Measurements from ENCODE around the gene RIOK1. TPM values are rescaled to one million over a fixed set of nuclear protein-coding genes. Genes with fewer than 3 reads are reported as not detected.
"Not testable (repeated sequence)": the region's sequence is repeated elsewhere in the genome, so short reads cannot be mapped to it uniquely, and the experiment has no call there.

RIOK1 gene
- total RNA-seq: 21.6 TPM

DNA sequence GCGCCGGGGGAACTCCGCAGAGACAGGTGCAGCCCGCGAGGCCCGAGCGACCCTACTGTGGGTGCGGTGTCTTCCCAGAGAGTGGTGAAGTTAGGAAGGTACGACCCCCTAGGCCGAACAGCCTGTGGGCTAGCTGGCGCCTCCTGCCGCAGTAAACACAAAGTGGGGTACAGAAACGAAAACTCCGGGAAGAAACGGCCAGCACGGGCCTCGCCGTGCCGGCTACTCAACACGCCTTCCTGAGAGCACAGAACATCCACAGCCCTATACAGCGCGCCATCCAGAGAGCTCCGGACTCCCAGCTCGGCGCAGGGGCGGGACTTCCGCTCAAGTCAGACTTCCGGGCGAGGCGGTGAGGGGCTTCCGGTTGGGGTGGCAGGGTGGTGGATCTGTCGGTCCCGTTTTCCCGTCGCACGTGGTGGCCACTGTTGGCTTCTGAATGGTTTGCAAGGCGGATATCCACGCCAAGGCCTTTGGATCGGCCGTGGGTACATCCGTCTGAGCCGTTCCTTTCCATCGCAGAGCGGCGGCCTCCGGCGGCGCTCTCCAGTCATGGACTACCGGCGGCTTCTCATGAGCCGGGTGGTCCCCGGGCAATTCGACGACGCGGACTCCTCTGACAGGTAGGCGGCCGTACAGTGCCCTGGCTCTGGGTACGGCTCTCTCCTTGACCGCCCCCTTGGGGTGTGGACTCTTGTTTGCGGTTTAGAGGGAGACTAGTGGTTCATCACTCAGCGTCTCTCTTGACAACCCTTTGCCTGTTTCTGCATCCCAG is at the start of gene RIOK1, which contains the start of gene CAGE1:
TSS of gene RIOK1 (plus strand) at position 358 of the 775 bp plus-strand sequence. CDS start at position 553, 195 bp downstream.
TSS of gene CAGE1 (minus strand) at position 292 of the 775 bp plus-strand sequence. CDS start 2,569 bp downstream, outside the sequence.
- Histone ChIP-seq H3K9me3 (no peaks in the 10 kb centered on the region), H3K4me3 (peak within 1 kb of the TSS; percentile 63 to 97), H3K4me1 (peaks cover 34% of the 10 kb centered on the region), H3K27ac (peak within 1 kb of the TSS; percentile 94), H3K27me3 (no peaks in the 10 kb centered on the region), H3K36me3 (peaks cover 0 to 6% of the 10 kb centered on the region in 2 donors)
- peak in 1 of 2 donors; percentile 95 for DNase-seq (ENCODE audit: extremely low spot score in 2 of 2)
- intact Hi-C loops (cut with DNase I): no loop called here
- TF ChIP-seq, protein P1, sequence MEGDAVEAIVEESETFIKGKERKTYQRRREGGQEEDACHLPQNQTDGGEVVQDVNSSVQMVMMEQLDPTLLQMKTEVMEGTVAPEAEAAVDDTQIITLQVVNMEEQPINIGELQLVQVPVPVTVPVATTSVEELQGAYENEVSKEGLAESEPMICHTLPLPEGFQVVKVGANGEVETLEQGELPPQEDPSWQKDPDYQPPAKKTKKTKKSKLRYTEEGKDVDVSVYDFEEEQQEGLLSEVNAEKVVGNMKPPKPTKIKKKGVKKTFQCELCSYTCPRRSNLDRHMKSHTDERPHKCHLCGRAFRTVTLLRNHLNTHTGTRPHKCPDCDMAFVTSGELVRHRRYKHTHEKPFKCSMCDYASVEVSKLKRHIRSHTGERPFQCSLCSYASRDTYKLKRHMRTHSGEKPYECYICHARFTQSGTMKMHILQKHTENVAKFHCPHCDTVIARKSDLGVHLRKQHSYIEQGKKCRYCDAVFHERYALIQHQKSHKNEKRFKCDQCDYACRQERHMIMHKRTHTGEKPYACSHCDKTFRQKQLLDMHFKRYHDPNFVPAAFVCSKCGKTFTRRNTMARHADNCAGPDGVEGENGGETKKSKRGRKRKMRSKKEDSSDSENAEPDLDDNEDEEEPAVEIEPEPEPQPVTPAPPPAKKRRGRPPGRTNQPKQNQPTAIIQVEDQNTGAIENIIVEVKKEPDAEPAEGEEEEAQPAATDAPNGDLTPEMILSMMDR (IDR thresholded peaks at IDR 0.05): peak in 1 of 3 experiments; percentile 36
- TF ChIP-seq POLR2A (IDR thresholded peaks at IDR 0.05) (peak in 1 of 2 donors; percentile 68), POLR2AphosphoS5 (IDR thresholded peaks at IDR 0.05; ENCODE audit: insufficient read depth in 1 of 2, low read depth in 1 of 2) (peak; percentile 77 to 87)

DNA sequence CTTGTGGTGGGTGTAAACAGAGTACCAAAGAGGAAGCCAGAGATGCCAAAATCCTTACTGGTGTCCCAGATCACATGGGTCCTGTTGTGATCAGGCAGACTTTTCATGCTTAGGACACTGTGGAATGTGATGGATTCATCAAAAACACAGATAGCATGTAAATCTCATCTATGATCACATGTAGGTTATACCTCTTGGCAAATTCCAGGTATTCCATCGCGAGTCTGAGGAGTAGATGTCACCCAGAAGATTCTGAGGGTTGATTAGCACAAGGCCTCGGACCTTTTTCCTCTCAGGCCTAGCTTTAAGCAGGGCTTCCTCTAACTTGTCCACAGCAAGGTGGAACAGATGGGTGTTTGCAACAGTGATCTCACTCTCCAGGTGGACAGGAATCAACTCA is 48.3 kb upstream of the RIOK1 start:
- TF ChIP-seq POLR2A (IDR thresholded peaks at IDR 0.05): no peak
- TF ChIP-seq, protein P1 (IDR thresholded peaks at IDR 0.05): no peak
- TF ChIP-seq POLR2AphosphoS5 (IDR thresholded peaks at IDR 0.05; ENCODE audit: insufficient read depth in 1 of 2, low read depth in 1 of 2): no peak
- intact Hi-C loops (cut with DNase I): no loop called here
- DNase-seq (ENCODE audit: extremely low spot score in 2 of 2): no peak
- Histone ChIP-seq H3K9me3 (no peaks in the 10 kb centered on the region), H3K4me3 (no peak overlapping the region), H3K36me3 (no peaks in the 10 kb centered on the region), H3K27me3 (no peaks in the 10 kb centered on the region), H3K27ac (no peak overlapping the region), H3K4me1 (no peaks in the 10 kb centered on the region)

DNA sequence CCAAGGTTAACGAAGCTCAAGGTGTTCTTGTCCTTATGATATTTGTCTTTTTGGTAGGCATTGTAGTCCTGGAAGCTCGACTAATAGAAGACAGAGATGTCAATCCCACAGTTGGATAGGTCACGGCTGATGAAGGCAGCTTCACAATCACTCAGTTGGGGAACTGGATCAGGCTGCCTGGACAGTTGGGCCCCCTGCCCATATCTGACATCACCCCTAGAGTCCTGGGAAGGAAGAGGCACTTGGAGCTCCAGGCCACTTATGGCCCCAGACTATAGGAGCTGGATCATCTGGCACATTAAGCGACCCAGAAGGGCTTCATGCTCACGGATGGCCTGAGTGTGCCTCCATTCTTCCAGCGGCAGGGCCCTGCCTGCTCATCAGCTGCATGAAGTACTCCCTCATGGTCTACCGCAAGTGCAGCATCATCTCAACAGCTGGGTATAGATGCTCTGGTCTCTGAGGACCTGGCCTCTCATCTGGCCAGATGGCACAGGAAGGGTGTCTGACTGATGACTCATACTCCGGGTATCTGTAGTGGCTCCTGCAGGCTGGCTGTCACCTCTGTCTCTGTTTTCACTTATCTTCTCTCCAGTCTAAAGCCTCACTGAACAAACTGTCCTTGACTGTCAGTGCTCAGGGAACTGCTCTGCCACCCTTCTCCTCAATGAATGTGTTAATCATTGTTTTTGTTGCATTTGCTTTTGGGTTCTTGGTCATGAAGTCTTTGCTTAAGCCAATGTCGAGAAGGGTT is 47.4 kb upstream of the RIOK1 start:
- Histone ChIP-seq H3K4me1 (no peaks in the 10 kb centered on the region), H3K9me3 (no peaks in the 10 kb centered on the region), H3K36me3 (no peaks in the 10 kb centered on the region), H3K4me3 (no peak overlapping the region), H3K27ac (no peak overlapping the region), H3K27me3 (no peaks in the 10 kb centered on the region)
- no peak for DNase-seq (ENCODE audit: extremely low spot score in 2 of 2)
- no peak for TF ChIP-seq POLR2AphosphoS5 (IDR thresholded peaks at IDR 0.05; ENCODE audit: insufficient read depth in 1 of 2, low read depth in 1 of 2)
- TF ChIP-seq POLR2A (IDR thresholded peaks at IDR 0.05): no peak
- TF ChIP-seq, protein P1 (IDR thresholded peaks at IDR 0.05): no peak
- intact Hi-C loops (cut with DNase I): no loop called here

DNA sequence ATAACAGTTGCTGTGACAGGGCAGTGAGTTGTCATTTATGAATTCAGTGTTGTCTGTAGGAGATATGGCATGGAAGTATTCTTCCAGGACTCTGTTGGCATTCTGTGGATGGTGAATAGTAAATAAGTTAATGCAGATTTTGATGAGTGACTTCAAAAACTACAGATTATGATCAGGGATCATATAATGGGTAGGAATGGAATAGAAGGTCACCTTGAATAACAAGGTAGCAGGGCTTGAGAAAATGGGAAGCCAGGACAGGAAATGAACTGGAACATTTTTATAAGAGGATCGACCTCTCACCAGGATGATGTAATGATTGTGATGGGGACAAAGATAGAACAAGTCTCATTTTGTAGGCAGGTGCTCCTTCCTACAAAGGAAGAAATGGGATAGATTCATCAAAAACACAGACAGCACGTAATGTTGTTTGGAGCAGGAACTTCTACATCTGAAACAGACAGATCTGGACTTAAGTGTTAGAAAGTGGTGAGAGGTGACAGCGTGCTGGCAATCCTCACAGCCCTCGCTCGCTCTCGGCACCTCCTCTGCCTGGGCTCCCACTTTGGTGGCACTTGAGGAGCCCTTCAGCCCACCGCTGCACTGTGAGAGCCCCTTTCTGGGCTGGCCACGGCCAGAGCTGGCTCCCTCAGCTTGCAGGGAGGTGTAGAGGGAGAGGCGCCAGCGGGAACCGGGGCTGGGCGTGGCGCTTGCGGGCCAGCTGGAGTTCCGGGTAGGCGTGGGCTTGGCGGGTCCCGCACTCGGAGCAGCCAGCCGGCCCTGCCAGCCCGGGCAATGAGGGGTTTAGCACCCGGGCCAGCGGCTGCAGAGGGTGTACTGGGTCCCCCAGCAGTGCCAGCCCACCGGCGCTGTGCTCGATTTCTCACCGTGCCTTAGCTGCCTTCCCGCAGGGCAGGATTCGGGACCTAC is 45.8 kb upstream of the RIOK1 start:
- no peaks in the 10 kb centered on the region for H3K27me3 ChIP-seq
- H3K9me3 ChIP-seq: no peaks in the 10 kb centered on the region
- H3K27ac ChIP-seq: no peak overlapping the region
- TF ChIP-seq POLR2AphosphoS5 (IDR thresholded peaks at IDR 0.05; ENCODE audit: insufficient read depth in 1 of 2, low read depth in 1 of 2) (no peak), POLR2A (IDR thresholded peaks at IDR 0.05) (no peak)
- TF ChIP-seq, protein P1 (IDR thresholded peaks at IDR 0.05): no peak
- intact Hi-C loops (cut with DNase I): no loop called here
- DNase-seq (ENCODE audit: extremely low spot score in 2 of 2): no peak
- no peaks in the 10 kb centered on the region for H3K36me3 ChIP-seq
- no peaks in the 10 kb centered on the region for H3K4me1 ChIP-seq
- no peak overlapping the region for H3K4me3 ChIP-seq

DNA sequence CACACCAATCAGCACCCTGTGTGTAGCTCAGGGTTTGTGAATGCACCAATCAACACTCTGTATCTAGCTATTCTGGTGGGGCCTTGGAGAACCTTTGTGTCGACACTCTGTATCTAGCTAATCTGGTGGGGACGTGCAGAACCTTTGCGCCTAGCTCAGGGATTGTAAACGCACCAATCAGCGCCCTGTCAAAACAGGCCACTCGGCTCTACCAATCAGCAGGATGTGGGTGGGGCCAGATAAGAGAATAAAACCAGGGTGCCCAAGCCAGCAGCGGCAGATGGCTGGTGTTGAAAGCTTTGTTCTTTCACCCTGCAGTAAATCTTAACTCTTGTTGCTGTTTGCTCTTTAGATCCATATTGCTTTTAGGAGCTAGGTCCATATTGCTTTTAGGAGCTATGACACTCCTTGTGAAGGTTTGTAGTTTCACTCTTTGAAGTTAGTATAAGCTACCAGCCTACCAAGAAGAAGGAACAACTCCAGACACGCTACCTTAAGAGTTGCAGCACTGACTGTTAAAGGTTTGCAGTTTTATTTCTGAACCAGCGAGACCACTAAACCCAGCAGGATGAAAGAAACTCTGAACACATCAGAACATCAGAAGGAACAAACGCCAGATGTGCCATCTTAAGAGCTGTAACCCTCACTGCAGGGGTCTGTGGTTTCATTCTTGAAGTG is 44.7 kb upstream of the RIOK1 start:
- DNase-seq (ENCODE audit: extremely low spot score in 2 of 2): not testable (repeated sequence)

DNA sequence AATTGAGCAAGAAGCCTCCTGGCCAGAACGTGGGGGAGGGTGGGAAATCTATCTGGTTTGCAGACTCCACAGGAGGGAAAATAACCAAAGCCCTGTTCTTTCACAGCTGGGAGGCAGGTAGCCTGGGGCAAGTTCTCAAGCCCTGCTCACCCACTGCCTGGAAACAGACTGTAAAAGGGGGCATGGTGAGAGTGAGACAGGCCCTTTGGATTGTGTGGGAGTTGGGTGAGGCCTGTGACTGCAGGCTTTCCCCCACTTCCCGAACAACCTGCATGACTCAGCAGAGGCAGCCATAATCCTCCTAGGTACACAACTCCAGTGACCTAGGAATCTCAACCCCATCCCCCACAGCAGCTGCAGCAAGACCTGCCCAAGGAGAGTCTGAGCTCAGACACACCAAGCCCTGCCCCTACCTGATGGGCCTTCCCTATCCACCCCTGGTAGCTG is 42.0 kb upstream of the RIOK1 start:
- H3K4me1 ChIP-seq; H3K27ac ChIP-seq; H3K36me3 ChIP-seq; H3K9me3 ChIP-seq; intact Hi-C loops (cut with DNase I); DNase-seq (ENCODE audit: extremely low spot score in 2 of 2); H3K27me3 ChIP-seq; H3K4me3 ChIP-seq: not testable (repeated sequence)

More for the DNA sequence above, 44.7 kb upstream of the RIOK1 start:
- H3K4me3 ChIP-seq; H3K27me3 ChIP-seq; H3K27ac ChIP-seq; H3K9me3 ChIP-seq; H3K36me3 ChIP-seq; H3K4me1 ChIP-seq; intact Hi-C loops (cut with DNase I): not testable (repeated sequence)

DNA sequence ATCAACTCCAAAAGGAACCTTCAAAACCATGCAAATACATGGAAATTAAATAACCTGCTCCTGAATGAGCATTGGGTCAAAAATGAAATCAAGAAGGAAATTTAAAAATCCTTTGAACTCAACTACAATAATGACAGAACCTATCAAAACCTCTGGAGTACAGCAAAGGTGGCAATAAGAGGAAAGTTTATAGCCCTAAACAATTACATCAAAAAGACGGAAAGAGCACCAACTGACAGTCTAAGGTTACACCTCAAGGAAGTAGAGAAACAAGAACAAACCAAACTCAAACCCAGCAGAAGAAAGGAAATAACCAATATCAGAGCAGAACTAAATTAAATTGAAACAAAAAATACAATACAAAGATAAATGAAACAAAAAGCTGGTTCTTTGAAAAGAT is 39.0 kb upstream of the RIOK1 start:
- H3K36me3 ChIP-seq; intact Hi-C loops (cut with DNase I); H3K4me1 ChIP-seq; H3K4me3 ChIP-seq; H3K9me3 ChIP-seq; H3K27me3 ChIP-seq; H3K27ac ChIP-seq; DNase-seq (ENCODE audit: extremely low spot score in 2 of 2): not testable (repeated sequence)

Measured in vagina (tissue), 2 donors.